Natural killer cell (primary cell): ENCODE data around the gene WDR19. TPM values are rescaled to one million over a fixed set of nuclear protein-coding genes. Genes with fewer than 3 reads are reported as not detected.

Experiments used
- ATAC-seq, 3 donors: fragments of 150-1000 bp in 2 of 3; fragments of 200-7000 bp in 1 of 3; cut with Tn5 transposase; 1 replicate in 1 of 3; 2 replicates in 2 of 3; pipeline ENCODE4 v1.10.0; 2021; ENCODE audit warnings: mild to moderate bottlenecking in 2 of 3, moderate library complexity in 2 of 3
- DNase-seq, 2 donors: peaks; one replicate each; pipeline versions ENCODE4 v3.0.0 to v3.0.0-alpha.2; 2013 to 2021; ENCODE audit warnings: mixed read lengths in 1 of 2
- H3K27ac ChIP-seq: one replicate; pipeline ENCODE4 v1.5.1; 2013; ENCODE audit warnings: mild to moderate bottlenecking, low read length
- H3K27me3 ChIP-seq: one replicate; pipeline ENCODE4 v1.6.1; 2013; ENCODE audit warnings: low read length; ENCODE audit not compliant: control insufficient read depth, insufficient read depth
- H3K36me3 ChIP-seq: one replicate; pipeline ENCODE4 v1.6.1; 2013; ENCODE audit warnings: low read length; ENCODE audit not compliant: control insufficient read depth, insufficient read depth
- H3K4me1 ChIP-seq: one replicate; pipeline ENCODE4 v1.6.1; 2013; ENCODE audit warnings: low read length; ENCODE audit not compliant: control insufficient read depth, insufficient read depth
- H3K4me3 ChIP-seq: one replicate; pipeline ENCODE4 v1.5.1; 2013; ENCODE audit warnings: low read length
- H3K9me3 ChIP-seq: one replicate; pipeline ENCODE4 v1.6.1; 2013; ENCODE audit warnings: low read length; ENCODE audit not compliant: control insufficient read depth, insufficient read depth
- H3K27ac Mint-ChIP-seq, 2 donors: one replicate each; pipeline ENCODE4 v1.8.0; 2022; ENCODE audit warnings: mild to moderate bottlenecking in 2 of 2, mixed read lengths in 2 of 2, moderate library complexity in 1 of 2
- H3K27me3 Mint-ChIP-seq, 2 donors: one replicate each; pipeline ENCODE4 v1.8.0; 2022; ENCODE audit warnings: low read depth in 2 of 2, mixed read lengths in 2 of 2
- H3K36me3 Mint-ChIP-seq: one replicate; pipeline ENCODE4 v1.8.0; 2022; ENCODE audit warnings: mixed read lengths
- H3K4me1 Mint-ChIP-seq, 2 donors: one replicate each; pipeline ENCODE4 v1.8.0; 2022; ENCODE audit warnings: mixed read lengths in 2 of 2
- H3K4me3 Mint-ChIP-seq: one replicate; pipeline ENCODE4 v1.8.0; 2022; ENCODE audit warnings: mild to moderate bottlenecking, moderate library complexity, mixed read lengths
- H3K9me3 Mint-ChIP-seq, 2 donors: one replicate each; pipeline ENCODE4 v1.8.0; 2022; ENCODE audit warnings: mixed read lengths in 2 of 2
- CTCF ChIP-seq: fragments of 200-600 bp; IDR thresholded peaks from one replicate; pipeline ENCODE4 v1.8.0; 2022; ENCODE audit warnings: antibody characterized with exemption
- WGBS: methylation state at CpG from one replicate; pipeline ENCODE4 v1.1.7; 2013; ENCODE audit warnings: missing lambda C conversion rate; ENCODE audit not compliant: insufficient coverage; 5-methylcytosine and 5-hydroxymethylcytosine counted together
- intact Hi-C: fragments of 100-400 bp; cut with micrococcal nuclease; formaldehyde crosslinking; loops from one replicate; pipeline ENCODE4 v1.14.2; 2022
- total RNA-seq, 4 donors: library from RNA; stranded (reverse); fragments of 120-200 nt in 1 of 4; gene quantifications; one replicate each; pipeline versions ENCODE4 v1.2.3 to v1.2.4, GENCODE V29; 2013 to 2022

Gene WDR19
- total RNA-seq, 3 donors from 2014 or later (not counting 1 experiment from before 2014, with no cell fraction given): 12.0 to 19.0 (median 13.8) TPM

- Mint-ChIP-seq H3K9me3 (no peaks in the 10 kb centered on the region), H3K36me3 (no peaks in the 10 kb centered on the region), H3K4me3 (no peak overlapping the region), H3K27me3 (no peaks in the 10 kb centered on the region), H3K27ac (no peak overlapping the region), H3K4me1 (peaks cover 11% of the 10 kb centered on the region in 2 donors)
- TF ChIP-seq CTCF: no peak
- DNase-seq: no peak
- no peaks in the 10 kb centered on the region for H3K9me3 ChIP-seq
- no peaks in the 10 kb centered on the region for H3K27me3 ChIP-seq
- H3K36me3 ChIP-seq: peaks cover 38% of the 10 kb centered on the region
- no peak overlapping the region for H3K4me3 ChIP-seq
- intact Hi-C loops: no loop called here
- WGBS: 84% methylated on average over 4 of the region's 4 CpGs
- H3K27ac ChIP-seq: no peak overlapping the region
- no peak for ATAC-seq
- no peaks in the 10 kb centered on the region for H3K4me1 ChIP-seq
Measured at GRCh38 chr4:39324897-39325613, 142.7 kb downstream of the WDR19 start.

- H3K27ac Mint-ChIP-seq: no peak overlapping the region
- no peak overlapping the region for H3K4me3 Mint-ChIP-seq
- H3K36me3 Mint-ChIP-seq: no peaks in the 10 kb centered on the region
- DNase-seq (no peak), ATAC-seq (no peak)
- Histone ChIP-seq H3K4me1 (no peaks in the 10 kb centered on the region), H3K9me3 (no peaks in the 10 kb centered on the region), H3K27ac (no peak overlapping the region), H3K36me3 (peaks cover 25% of the 10 kb centered on the region), H3K27me3 (no peaks in the 10 kb centered on the region), H3K4me3 (no peak overlapping the region)
- TF ChIP-seq CTCF: no peak
- no peaks in the 10 kb centered on the region for H3K27me3 Mint-ChIP-seq
- WGBS: 100% methylated on average over 1 of the region's 2 CpGs
- H3K4me1 Mint-ChIP-seq: peaks cover 21 to 23% of the 10 kb centered on the region in 2 donors
- intact Hi-C loops: no loop called here
- H3K9me3 Mint-ChIP-seq: no peaks in the 10 kb centered on the region
Measured at GRCh38 chr4:39326468-39326977, 144.2 kb downstream of the WDR19 start.

GRCh38 chr4:39330353-39330752 is 148.0 kb downstream of the WDR19 start:
- WGBS: 93% methylated on average over 1 of the region's 1 CpG
- H3K9me3 Mint-ChIP-seq: no peaks in the 10 kb centered on the region
- no peak for TF ChIP-seq CTCF
- H3K27ac Mint-ChIP-seq: peak overlapping the region; percentile 3 to 10
- H3K4me1 Mint-ChIP-seq: peaks cover 21 to 32% of the 10 kb centered on the region in 2 donors
- H3K4me1 ChIP-seq: no peaks in the 10 kb centered on the region
- H3K36me3 ChIP-seq: peaks cover 13% of the 10 kb centered on the region
- H3K27ac ChIP-seq: no peak overlapping the region
- no peak overlapping the region for H3K4me3 ChIP-seq
- no peaks in the 10 kb centered on the region for H3K27me3 Mint-ChIP-seq
- H3K36me3 Mint-ChIP-seq: no peaks in the 10 kb centered on the region
- no peak for DNase-seq
- ATAC-seq: no peak
- no peaks in the 10 kb centered on the region for H3K9me3 ChIP-seq
- H3K4me3 Mint-ChIP-seq: no peak overlapping the region
- intact Hi-C loops: no loop called here
- no peaks in the 10 kb centered on the region for H3K27me3 ChIP-seq
